Fibroblast of the conjunctiva (primary cell): ENCODE data around the gene TSPAN15.

ENCODE experiments used
- DNase-seq: peaks from one replicate; pipeline ENCODE4 v3.0.0-alpha.2; 2010; ENCODE audit warnings: low read depth

The TSPAN15 gene

DNA sequence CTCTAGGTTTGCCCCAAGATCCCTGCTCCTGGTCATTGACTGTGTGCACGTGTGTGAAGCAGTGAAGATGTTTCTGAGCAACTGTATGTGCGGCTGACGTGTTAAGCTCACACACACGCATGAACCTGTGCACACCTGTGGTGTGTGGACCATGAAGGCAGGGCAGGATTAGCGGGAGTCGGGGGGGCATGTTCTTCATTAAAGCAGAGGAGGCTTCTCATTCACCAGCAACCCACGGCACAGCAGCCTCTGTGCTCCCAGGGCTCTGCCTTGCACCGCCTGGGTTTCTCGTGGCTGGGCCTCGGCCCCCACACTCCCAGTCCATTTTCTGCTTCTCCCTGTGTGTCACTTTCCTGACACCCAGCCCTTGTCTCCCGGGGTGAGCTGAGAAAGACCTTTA lies 33.7 kb upstream of the TSPAN15 start:
- no peak for DNase-seq

DNA sequence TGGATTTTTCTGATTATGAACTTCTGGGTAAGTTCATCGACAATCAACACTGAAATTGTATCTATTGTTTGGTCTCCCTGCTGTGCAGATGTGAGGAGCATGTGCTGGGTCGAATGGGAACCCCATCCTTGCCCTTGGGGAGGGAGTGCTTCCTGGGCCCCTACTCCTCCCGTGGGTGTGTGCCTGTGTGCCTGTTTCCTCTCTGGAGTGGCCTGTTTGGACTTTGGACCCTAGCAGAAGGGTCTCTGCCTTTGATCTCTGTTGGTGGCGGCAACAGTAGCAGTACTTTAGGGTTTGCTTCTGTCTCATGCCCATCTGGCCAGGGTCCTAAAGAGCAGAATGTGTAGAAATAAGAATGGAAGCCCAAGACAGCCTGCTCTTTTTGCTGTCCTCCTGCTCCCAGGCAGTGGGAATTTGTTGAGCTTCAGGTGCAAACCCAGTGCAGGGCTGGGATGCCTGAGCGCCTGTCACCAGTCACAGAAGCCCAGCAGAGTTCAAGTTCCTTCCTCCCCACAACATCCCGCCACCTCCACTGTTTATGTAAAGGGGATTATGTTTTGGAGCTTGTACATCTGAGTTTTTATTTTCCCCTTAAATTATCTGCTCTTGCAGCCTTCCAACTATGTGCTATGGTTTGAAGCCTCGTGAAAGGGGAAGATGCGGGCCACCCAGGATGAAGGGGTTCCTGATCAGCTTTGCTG lies 33.1 kb upstream of the TSPAN15 start:
- no peak for DNase-seq

DNA sequence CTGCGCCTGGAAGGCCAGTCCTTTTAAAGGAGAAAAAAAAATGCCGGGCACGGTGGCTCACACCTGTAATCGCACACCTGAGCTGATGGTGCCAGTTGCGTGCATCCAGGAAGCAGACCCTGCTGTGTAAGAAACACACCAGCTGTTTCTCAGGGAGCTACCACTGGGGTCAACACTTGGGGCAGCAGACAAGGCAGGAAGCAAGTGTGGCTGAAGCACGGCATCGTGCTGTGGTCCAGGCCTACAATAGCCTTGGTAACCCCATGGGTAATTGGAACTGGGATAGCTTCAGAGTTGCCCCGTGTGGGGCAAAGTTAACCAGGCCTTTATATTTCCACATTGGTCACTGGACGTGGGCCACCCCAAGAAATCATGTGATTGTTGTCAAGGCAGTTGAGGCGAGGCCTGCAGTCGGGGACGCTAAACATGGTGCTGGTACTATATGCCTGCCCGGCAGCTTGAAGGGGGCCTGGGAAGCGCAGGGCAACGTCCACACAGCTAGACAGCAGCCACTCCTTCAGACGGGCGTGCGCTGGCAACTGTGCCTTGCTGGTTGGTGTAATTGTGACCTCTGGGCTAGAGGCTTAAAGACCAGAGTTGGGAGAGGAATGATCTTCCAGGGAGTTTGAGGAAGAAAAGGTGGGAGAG lies 32.0 kb upstream of the TSPAN15 start:
- no peak for DNase-seq

DNA sequence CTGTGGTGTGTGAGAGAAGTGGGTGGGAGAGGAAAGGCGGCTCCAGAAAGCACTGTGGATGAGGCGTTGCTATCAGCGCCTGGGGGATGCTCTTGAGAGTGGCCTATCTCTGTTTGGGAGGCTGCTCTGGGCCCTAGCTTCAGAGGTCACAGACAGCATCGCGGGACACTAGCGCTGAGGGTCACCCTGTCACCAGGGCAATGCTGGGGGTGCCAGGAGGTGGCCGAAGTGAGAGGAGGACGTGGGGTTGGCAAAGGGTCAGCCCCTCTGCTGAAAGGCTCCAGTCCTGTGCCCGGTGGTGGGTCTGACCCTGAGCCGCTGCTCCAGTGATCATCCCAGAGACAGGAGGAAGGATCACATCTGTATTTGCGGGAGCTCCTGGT lies 31.5 kb upstream of the TSPAN15 start:
- no peak for DNase-seq

- no peak for DNase-seq
Measured at GRCh38 chr10:69421611-69422308, 29.5 kb upstream of the TSPAN15 start.

GRCh38 chr10:69422676-69423075 lies 28.6 kb upstream of the TSPAN15 start:
- no peak for DNase-seq

- DNase-seq = no peak
Measured at GRCh38 chr10:69425041-69425440, 26.2 kb upstream of the TSPAN15 start.

DNA sequence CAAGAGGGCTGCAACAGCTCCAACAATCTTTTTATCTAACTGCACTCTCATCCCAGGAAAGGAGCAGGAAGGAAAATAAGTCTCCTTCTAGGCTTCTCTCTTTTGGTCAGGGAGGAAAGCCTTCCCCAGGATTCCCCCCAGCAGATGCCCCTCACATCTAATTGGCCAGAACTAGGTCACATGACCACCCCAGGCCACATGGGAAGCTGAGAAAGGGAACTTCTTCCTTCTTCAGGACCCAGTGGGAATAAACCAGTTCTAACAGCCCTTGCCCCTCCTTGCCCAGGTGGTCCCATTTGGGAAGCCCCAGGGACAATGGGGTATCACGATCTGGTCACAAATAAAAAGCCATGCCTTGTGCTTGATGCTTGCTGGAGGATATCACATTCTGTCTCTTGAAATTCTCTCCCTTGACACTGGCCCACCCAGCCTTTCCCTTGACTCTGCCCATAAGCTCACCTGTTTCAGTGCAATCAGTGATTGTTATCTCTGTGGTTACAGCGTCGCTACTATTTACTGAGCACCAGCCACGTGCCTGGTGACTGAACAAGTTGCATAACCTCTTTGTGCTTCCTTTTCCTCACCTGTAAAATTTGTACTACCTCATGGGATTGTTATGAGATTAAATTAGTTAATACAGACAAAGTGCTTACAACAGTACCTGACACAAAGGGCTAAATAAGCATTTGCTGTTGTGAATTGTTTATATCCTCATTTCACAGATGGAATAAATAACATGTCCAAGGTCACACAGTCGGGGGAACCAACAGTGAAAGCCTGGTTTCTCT lies 25.6 kb upstream of the TSPAN15 start:
- no peak for DNase-seq

GRCh38 chr10:69426376-69426727 lies 24.9 kb upstream of the TSPAN15 start:
- no peak for DNase-seq

GRCh38 chr10:69428165-69428564 lies 23.1 kb upstream of the TSPAN15 start:
- no peak for DNase-seq

GRCh38 chr10:69434169-69434568 lies 17.1 kb upstream of the TSPAN15 start:
- no peak for DNase-seq

DNA sequence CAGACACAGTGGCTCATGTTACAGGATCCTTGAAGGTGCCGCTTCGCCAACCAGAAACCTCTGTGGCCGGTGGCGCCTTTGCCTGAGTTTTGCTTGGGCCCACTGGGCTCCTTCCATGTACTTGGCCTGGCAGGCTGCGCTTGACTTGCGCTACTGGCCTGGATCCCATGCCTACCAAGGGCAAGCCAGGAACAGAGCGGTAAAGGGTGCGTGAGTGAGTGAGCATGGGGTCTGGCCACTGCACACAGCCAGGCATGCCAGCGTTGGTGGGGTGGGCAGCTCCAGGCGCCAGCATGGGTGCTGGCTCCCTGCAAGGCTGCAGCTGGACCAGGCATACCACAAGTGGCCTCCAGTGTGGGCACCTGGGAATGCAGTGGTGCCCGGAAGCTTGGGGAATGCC lies 16.3 kb upstream of the TSPAN15 start:
- no peak for DNase-seq

GRCh38 chr10:69435966-69436520 lies 15.2 kb upstream of the TSPAN15 start:
- DNase-seq = no peak

GRCh38 chr10:69437321-69438259 lies 13.7 kb upstream of the TSPAN15 start:
- no peak for DNase-seq

- DNase-seq = no peak
Measured at GRCh38 chr10:69438536-69439349, 12.5 kb upstream of the TSPAN15 start.

GRCh38 chr10:69439350-69439739 lies 11.9 kb upstream of the TSPAN15 start:
- no peak for DNase-seq

DNA sequence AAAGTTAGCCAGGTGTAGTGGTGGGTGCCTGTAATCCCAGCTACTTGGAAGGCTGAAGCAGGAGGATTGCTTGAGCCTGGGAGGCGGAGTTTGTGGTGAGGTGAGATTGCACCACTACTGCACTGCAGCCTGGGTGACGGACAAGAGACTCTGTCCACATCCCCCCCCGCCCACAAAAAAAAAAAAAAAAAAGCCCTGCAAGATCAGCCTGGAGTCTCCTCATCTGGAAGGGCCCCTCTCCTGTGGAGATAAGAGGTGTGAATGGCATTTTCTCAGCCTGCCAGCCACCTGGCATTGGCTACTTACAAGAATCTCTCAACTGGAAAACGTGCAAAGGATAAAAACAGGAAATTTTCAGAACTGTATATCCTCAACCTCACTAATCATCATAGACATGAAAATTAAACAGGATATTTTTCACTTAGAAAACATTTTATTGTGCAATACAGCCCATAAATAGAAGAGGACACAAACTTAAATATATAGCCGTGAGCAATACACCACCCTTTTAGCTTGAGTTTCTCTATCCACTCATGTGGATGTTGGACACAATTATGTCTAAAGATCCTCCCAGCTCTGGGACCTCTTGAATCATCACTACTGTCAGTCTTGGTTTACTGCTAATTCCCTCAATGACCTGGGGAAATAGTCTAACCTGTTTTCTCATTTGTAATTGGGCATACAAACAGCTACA lies 11.3 kb upstream of the TSPAN15 start:
- no peak for DNase-seq

DNA sequence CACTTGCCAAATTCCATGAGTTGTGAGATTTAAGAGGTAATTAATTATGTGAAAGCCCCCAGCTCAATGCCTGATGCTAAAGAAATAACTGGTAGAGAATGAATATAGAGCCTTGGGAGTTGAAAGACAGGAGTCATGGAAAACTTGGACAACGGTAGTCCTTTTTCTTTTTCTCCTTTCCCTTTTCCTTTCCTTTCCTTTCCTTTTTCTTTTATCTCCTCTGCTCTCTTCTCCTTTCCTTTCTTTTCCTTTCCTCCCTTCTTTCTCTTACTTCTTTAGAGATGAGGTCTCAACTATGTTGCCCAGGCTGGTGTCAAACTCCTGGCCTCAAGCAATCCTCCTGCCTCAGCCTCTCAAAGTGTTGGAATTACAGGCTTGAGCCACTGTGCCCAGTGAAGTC lies 7.9 kb upstream of the TSPAN15 start:
- DNase-seq = no peak

DNA sequence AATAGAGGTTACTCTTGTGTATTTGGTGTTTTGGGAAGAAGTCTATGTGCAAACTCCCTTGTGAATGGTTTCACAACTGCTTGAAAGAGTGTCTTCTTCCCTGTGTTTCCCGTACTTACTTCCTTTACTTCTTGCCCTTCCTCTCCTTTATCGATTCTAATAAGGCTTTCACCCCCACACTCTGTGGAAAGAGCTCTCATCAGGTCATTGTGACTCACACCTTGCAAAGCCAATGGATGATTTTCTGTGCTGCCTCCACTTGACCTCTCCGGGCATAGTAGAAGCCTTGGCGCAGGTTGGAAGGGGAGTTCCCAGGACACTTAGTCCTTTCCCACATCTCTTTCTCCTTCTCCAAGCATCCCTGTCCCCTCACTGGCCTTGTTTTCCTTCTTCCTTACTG lies 6.2 kb upstream of the TSPAN15 start:
- no peak for DNase-seq

- DNase-seq = no peak
Measured at GRCh38 chr10:69446229-69446628, 5.0 kb upstream of the TSPAN15 start.
